GM12891 (cell line): Measurements from ENCODE around the gene PCNP.

Experiments used
- PAX5 ChIP-seq: IDR thresholded peaks from 2 replicates; pipeline ENCODE4 v1.6.1; 2011; ENCODE audit warnings: low read length, moderate library complexity, mild to moderate bottlenecking; ENCODE audit not compliant: insufficient read depth, severe bottlenecking
- POLR2A ChIP-seq: IDR thresholded peaks from 2 replicates; pipeline ENCODE4 v1.6.1; 2011; ENCODE audit warnings: low read depth, low read length, control low read depth
- POLR2AphosphoS5 ChIP-seq: IDR thresholded peaks from 2 replicates; pipeline ENCODE4 v1.6.1; 2011; ENCODE audit warnings: low read depth, low read length, control low read depth
- POU2F2 ChIP-seq: IDR thresholded peaks from 2 replicates; pipeline ENCODE4 v1.6.1; 2011; ENCODE audit warnings: low read depth, mild to moderate bottlenecking, control low read depth, low read length, moderate library complexity
- SPI1 ChIP-seq: IDR thresholded peaks from 2 replicates; pipeline ENCODE4 v1.6.1; 2011; ENCODE audit warnings: low read depth, low read length, control low read depth
- TAF1 ChIP-seq: IDR thresholded peaks from 2 replicates; pipeline ENCODE4 v1.6.1; 2011; ENCODE audit warnings: low read depth, low read length, control low read depth

DNA sequence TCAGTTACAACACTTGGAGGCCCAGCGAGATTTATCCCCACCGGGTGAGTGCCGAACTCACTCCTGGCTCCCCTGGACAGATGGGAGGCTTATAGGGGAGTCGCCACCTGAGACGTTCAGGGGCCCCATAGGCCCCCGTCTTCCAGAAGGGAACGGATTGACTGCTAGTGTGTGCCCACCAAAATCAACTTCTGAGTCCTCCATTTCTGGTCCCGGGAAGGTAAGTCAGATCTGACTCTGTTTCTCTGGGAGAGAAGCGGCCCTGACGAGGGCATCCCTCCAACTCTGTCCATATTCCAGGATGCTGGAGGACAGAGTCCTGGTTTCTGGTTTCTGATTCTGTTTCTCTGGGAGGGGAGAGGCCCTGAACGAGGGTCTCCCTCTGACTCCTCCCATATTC lies 58.6 kb downstream of the PCNP start:
- TF ChIP-seq POLR2AphosphoS5: no peak
- TF ChIP-seq POLR2A: no peak
- no peak for TF ChIP-seq POU2F2
- no peak for TF ChIP-seq TAF1
- no peak for TF ChIP-seq SPI1
- TF ChIP-seq PAX5: no peak
